CD4-positive, alpha-beta T cell (primary cell): ENCODE measurements around the gene CDK6. TPM values are rescaled to one million over a fixed set of nuclear protein-coding genes. Genes with fewer than 3 reads are reported as not detected.

Source experiments
- ATAC-seq: fragments of 200-7000 bp; cut with Tn5 transposase; one replicate; pipeline ENCODE4 v1.10.0; 2022; ENCODE audit warnings: mild to moderate bottlenecking; ENCODE audit not compliant: poor library complexity
- CTCF ChIA-PET: fragments of 350-600 bp; sonication (Branson Sonifier 250); formaldehyde crosslinking; loops from one replicate; lab custom pipeline; 2021; ENCODE audit warnings: antibody characterized with exemption, inconsistent platforms; lab: Charles Lee
- POLR2A ChIA-PET: fragments of 350-600 bp; sonication (Branson Sonifier 250); formaldehyde crosslinking; loops from one replicate; lab custom pipeline; 2021; ENCODE audit warnings: antibody characterized with exemption, inconsistent platforms; lab: Charles Lee
- DNase-seq, 14 experiments: peaks; one replicate each; pipeline ENCODE4 v3.0.0-alpha.2; 2013 to 2020; ENCODE audit warnings: mixed read lengths in 2 of 14
- H3K27ac ChIP-seq, 2 donors: one replicate each; pipeline versions ENCODE4 v1.5.1 to v1.7.0; 2013; ENCODE audit warnings: low read length in 2 of 2, low read depth in 1 of 2, mild to moderate bottlenecking in 1 of 2
- H3K27me3 ChIP-seq, 2 experiments: 1 replicate in 1 of 2; 2 replicates in 1 of 2; pipeline versions ENCODE4 v1.6.1 to v1.7.0; 2013; ENCODE audit warnings: low read length in 2 of 2, control low read depth in 1 of 2, mild to moderate bottlenecking in 1 of 2, moderate library complexity in 1 of 2; ENCODE audit not compliant: insufficient read depth in 2 of 2, control insufficient read depth in 1 of 2
- H3K36me3 ChIP-seq: one replicate; pipeline ENCODE4 v1.6.1; 2013; ENCODE audit warnings: low read length, control low read depth; ENCODE audit not compliant: insufficient read depth
- H3K4me1 ChIP-seq: one replicate; pipeline ENCODE4 v1.6.1; 2013; ENCODE audit warnings: low read length, control low read depth; ENCODE audit not compliant: insufficient read depth
- H3K4me3 ChIP-seq: one replicate; pipeline ENCODE4 v1.5.1; 2013; ENCODE audit warnings: mild to moderate bottlenecking, low read length, moderate library complexity
- H3K9me3 ChIP-seq, 2 experiments: 1 replicate in 1 of 2; 2 replicates in 1 of 2; pipeline versions ENCODE4 v1.6.1 to v1.7.0; 2013; ENCODE audit warnings: low read length in 2 of 2, mild to moderate bottlenecking in 2 of 2, control low read depth in 1 of 2, moderate library complexity in 1 of 2; ENCODE audit not compliant: control insufficient read depth in 1 of 2, insufficient read depth in 1 of 2
- H3K27ac Mint-ChIP-seq: one replicate; pipeline ENCODE4 v1.8.0; 2020; ENCODE audit warnings: mixed read lengths
- H3K27me3 Mint-ChIP-seq: one replicate; pipeline ENCODE4 v1.8.0; 2021; ENCODE audit warnings: mixed read lengths
- H3K36me3 Mint-ChIP-seq: one replicate; pipeline ENCODE4 v1.8.0; 2021; ENCODE audit warnings: low read depth, mixed read lengths
- H3K4me1 Mint-ChIP-seq: one replicate; pipeline ENCODE4 v1.8.0; 2021; ENCODE audit warnings: low read depth, mixed read lengths
- H3K4me3 Mint-ChIP-seq: one replicate; pipeline ENCODE4 v1.8.0; 2020; ENCODE audit warnings: mild to moderate bottlenecking, mixed read lengths
- H3K9me3 Mint-ChIP-seq: one replicate; pipeline ENCODE4 v1.8.0; 2020; ENCODE audit warnings: mixed read lengths
- CTCF ChIP-seq: fragments of 200-600 bp; IDR thresholded peaks from one replicate; pipeline ENCODE4 v1.8.0; 2022; ENCODE audit warnings: antibody characterized with exemption, mild to moderate bottlenecking
- intact Hi-C, 2 experiments: fragments of 100-400 bp; cut with DNase I in 1 of 2; cut with micrococcal nuclease in 1 of 2; formaldehyde crosslinking; loops; one replicate each; pipeline versions ENCODE4 v1.15.1 to v1.9.0; 2023 to 2025; cut with DNase I, micrococcal nuclease
- total RNA-seq, 174 experiments: library from RNA in 2 of 174; stranded (reverse) in 2 of 174; gene quantifications; one replicate each; pipeline ENCODE4 v1.2.3 and lab custom pipeline; 2021 to 2026

Gene CDK6
- total RNA-seq, 2 experiments from 2014 or later: 13.0 to 13.7 TPM

- no peak for DNase-seq
- Histone ChIP-seq H3K36me3 (peaks cover 3% of the 10 kb centered on the region), H3K9me3 (no peaks in the 10 kb centered on the region), H3K27ac (no peak overlapping the region), H3K27me3 (no peaks in the 10 kb centered on the region), H3K4me1 (no peaks in the 10 kb centered on the region), H3K4me3 (no peak overlapping the region)
- CTCF ChIA-PET: no interaction called here
- H3K9me3 Mint-ChIP-seq: no peaks in the 10 kb centered on the region
- H3K27me3 Mint-ChIP-seq: no peaks in the 10 kb centered on the region
- no peak for ATAC-seq
- no peaks in the 10 kb centered on the region for H3K36me3 Mint-ChIP-seq
- no peak for TF ChIP-seq CTCF
- POLR2A ChIA-PET: no interaction called here
- no peak overlapping the region for H3K4me3 Mint-ChIP-seq
- H3K27ac Mint-ChIP-seq: no peak overlapping the region
- intact Hi-C loops: no loop called here
- H3K4me1 Mint-ChIP-seq: peaks cover 5% of the 10 kb centered on the region
Measured at GRCh38 chr7:92705831-92706230, 130.5 kb downstream of the CDK6 start.

- CTCF ChIA-PET: no interaction called here
Measured at GRCh38 chr7:92704858-92705257, 131.5 kb downstream of the CDK6 start.

GRCh38 chr7:92702535-92702934, 133.8 kb downstream of the CDK6 start:
- CTCF ChIA-PET: no interaction called here
- H3K4me3 Mint-ChIP-seq: no peak overlapping the region
- H3K27ac Mint-ChIP-seq: no peak overlapping the region
- Histone ChIP-seq H3K27me3 (no peaks in the 10 kb centered on the region), H3K4me3 (no peak overlapping the region), H3K27ac (no peak overlapping the region), H3K4me1 (no peaks in the 10 kb centered on the region), H3K9me3 (no peaks in the 10 kb centered on the region), H3K36me3 (peaks cover 3% of the 10 kb centered on the region)
- no peak for ATAC-seq
- no peaks in the 10 kb centered on the region for H3K36me3 Mint-ChIP-seq
- H3K27me3 Mint-ChIP-seq: no peaks in the 10 kb centered on the region
- H3K4me1 Mint-ChIP-seq: no peaks in the 10 kb centered on the region
- no peaks in the 10 kb centered on the region for H3K9me3 Mint-ChIP-seq
- no peak for DNase-seq
- TF ChIP-seq CTCF: no peak
- POLR2A ChIA-PET: no interaction called here
- intact Hi-C loops: no loop called here

More at GRCh38 chr7:92704858-92705257, 131.5 kb downstream of the CDK6 start:
- intact Hi-C loops: no loop called here
- no peaks in the 10 kb centered on the region for H3K4me1 ChIP-seq
- peaks cover 3% of the 10 kb centered on the region for H3K36me3 ChIP-seq
- H3K27me3 ChIP-seq: no peaks in the 10 kb centered on the region
- no peaks in the 10 kb centered on the region for H3K36me3 Mint-ChIP-seq
- no peak overlapping the region for H3K4me3 Mint-ChIP-seq
- peaks cover 5% of the 10 kb centered on the region for H3K4me1 Mint-ChIP-seq
- no peaks in the 10 kb centered on the region for H3K27me3 Mint-ChIP-seq
- no peak overlapping the region for H3K27ac ChIP-seq
- DNase-seq (no peak), ATAC-seq (no peak)
- no peak overlapping the region for H3K27ac Mint-ChIP-seq
- H3K4me3 ChIP-seq: no peak overlapping the region
- no peak for TF ChIP-seq CTCF
- no peaks in the 10 kb centered on the region for H3K9me3 ChIP-seq
- H3K9me3 Mint-ChIP-seq: no peaks in the 10 kb centered on the region
- POLR2A ChIA-PET: no interaction called here
